ENCODE measurements around the gene CADPS2.

CADPS2 gene

GRCh38 chr7:122561326-122561725 is 324.9 kb downstream of the CADPS2 start:
- Histone ChIP-seq H3K27me3 (ENCODE audit: insufficient read depth, low read length) (no peaks in the 10 kb centered on the region), H3K27ac (ENCODE audit: low read depth, low read length) (no peak overlapping the region), H3K4me1 (ENCODE audit: insufficient read depth, low read length) (no peaks in the 10 kb centered on the region; the same call in 1 of the 2 replicates), H3K4me3 (ENCODE audit: low read length) (no peak overlapping the region), H3K9ac (ENCODE audit: low read depth, low read length) (no peak overlapping the region), H3K9me3 (ENCODE audit: insufficient read depth, low read depth, low read length) (no peaks in the 10 kb centered on the region), H3K36me3 (ENCODE audit: insufficient read depth, low read length) (no peaks in the 10 kb centered on the region)
- WGBS: no CpG with 5 or more reads among the region's 2 CpGs

- WGBS: 90% methylated on average over 7 of the region's 7 CpGs
- Histone ChIP-seq H3K9ac (ENCODE audit: low read depth, low read length) (no peak overlapping the region), H3K4me3 (ENCODE audit: low read length) (no peak overlapping the region), H3K27ac (ENCODE audit: low read depth, low read length) (no peak overlapping the region), H3K9me3 (ENCODE audit: insufficient read depth, low read depth, low read length) (no peaks in the 10 kb centered on the region), H3K36me3 (ENCODE audit: insufficient read depth, low read length) (no peaks in the 10 kb centered on the region), H3K4me1 (ENCODE audit: insufficient read depth, low read length) (no peaks in the 10 kb centered on the region; the same call in 1 of the 2 replicates), H3K27me3 (ENCODE audit: insufficient read depth, low read length) (no peaks in the 10 kb centered on the region)
Observed at GRCh38 chr7:122556873-122557542, 329.3 kb downstream of the CADPS2 start.

GRCh38 chr7:122556219-122556618 is 330.0 kb downstream of the CADPS2 start:
- H3K27ac ChIP-seq (ENCODE audit: low read depth, low read length): no peak overlapping the region
- H3K4me3 ChIP-seq (ENCODE audit: low read length): no peak overlapping the region
- no peaks in the 10 kb centered on the region for H3K9me3 ChIP-seq (ENCODE audit: insufficient read depth, low read depth, low read length)
- H3K36me3 ChIP-seq (ENCODE audit: insufficient read depth, low read length): no peaks in the 10 kb centered on the region
- no peaks in the 10 kb centered on the region for H3K27me3 ChIP-seq (ENCODE audit: insufficient read depth, low read length)
- H3K4me1 ChIP-seq (ENCODE audit: insufficient read depth, low read length): no peaks in the 10 kb centered on the region; the same call in 1 of the 2 replicates
- no peak overlapping the region for H3K9ac ChIP-seq (ENCODE audit: low read depth, low read length)

- Histone ChIP-seq H3K9me3 (ENCODE audit: insufficient read depth, low read depth, low read length) (no peaks in the 10 kb centered on the region), H3K27ac (ENCODE audit: low read depth, low read length) (no peak overlapping the region), H3K4me3 (ENCODE audit: low read length) (no peak overlapping the region), H3K4me1 (ENCODE audit: insufficient read depth, low read length) (no peaks in the 10 kb centered on the region; the same call in 1 of the 2 replicates), H3K36me3 (ENCODE audit: insufficient read depth, low read length) (no peaks in the 10 kb centered on the region), H3K9ac (ENCODE audit: low read depth, low read length) (no peak overlapping the region), H3K27me3 (ENCODE audit: insufficient read depth, low read length) (no peaks in the 10 kb centered on the region)
- WGBS: no CpG with 5 or more reads among the region's 1 CpG
Observed at GRCh38 chr7:122553761-122554160, 332.5 kb downstream of the CADPS2 start.

GRCh38 chr7:122552769-122553168 is 333.5 kb downstream of the CADPS2 start:
- Histone ChIP-seq H3K27me3 (ENCODE audit: insufficient read depth, low read length) (no peaks in the 10 kb centered on the region), H3K9me3 (ENCODE audit: insufficient read depth, low read depth, low read length) (no peaks in the 10 kb centered on the region), H3K9ac (ENCODE audit: low read depth, low read length) (no peak overlapping the region), H3K4me3 (ENCODE audit: low read length) (no peak overlapping the region), H3K4me1 (ENCODE audit: insufficient read depth, low read length) (no peaks in the 10 kb centered on the region; the same call in 1 of the 2 replicates), H3K27ac (ENCODE audit: low read depth, low read length) (no peak overlapping the region), H3K36me3 (ENCODE audit: insufficient read depth, low read length) (no peaks in the 10 kb centered on the region)

- WGBS: no CpG with 5 or more reads among the region's 1 CpG
- Histone ChIP-seq H3K36me3 (ENCODE audit: insufficient read depth, low read length) (no peaks in the 10 kb centered on the region), H3K4me1 (ENCODE audit: insufficient read depth, low read length) (no peaks in the 10 kb centered on the region), H3K9me3 (ENCODE audit: insufficient read depth, low read depth, low read length) (no peaks in the 10 kb centered on the region), H3K9ac (ENCODE audit: low read depth, low read length) (no peak overlapping the region), H3K27ac (ENCODE audit: low read depth, low read length) (no peak overlapping the region), H3K4me3 (ENCODE audit: low read length) (no peak overlapping the region), H3K27me3 (ENCODE audit: insufficient read depth, low read length) (no peaks in the 10 kb centered on the region)
Observed at GRCh38 chr7:122550545-122550944, 335.7 kb downstream of the CADPS2 start.

GRCh38 chr7:122549578-122549977 is 336.7 kb downstream of the CADPS2 start:
- Histone ChIP-seq H3K9me3 (ENCODE audit: insufficient read depth, low read depth, low read length) (no peaks in the 10 kb centered on the region), H3K4me3 (ENCODE audit: low read length) (no peak overlapping the region), H3K4me1 (ENCODE audit: insufficient read depth, low read length) (no peaks in the 10 kb centered on the region), H3K9ac (ENCODE audit: low read depth, low read length) (no peak overlapping the region), H3K27ac (ENCODE audit: low read depth, low read length) (no peak overlapping the region), H3K27me3 (ENCODE audit: insufficient read depth, low read length) (no peaks in the 10 kb centered on the region), H3K36me3 (ENCODE audit: insufficient read depth, low read length) (no peaks in the 10 kb centered on the region)
- WGBS: 97% methylated on average over 3 of the region's 5 CpGs

GRCh38 chr7:122546496-122546895 is 339.8 kb downstream of the CADPS2 start:
- 62% methylated on average over 2 of the region's 2 CpGs for WGBS
- no peak overlapping the region for H3K27ac ChIP-seq (ENCODE audit: low read depth, low read length)

GRCh38 chr7:122544463-122544862 is 341.8 kb downstream of the CADPS2 start:
- WGBS: 84% methylated on average over 2 of the region's 2 CpGs
- Histone ChIP-seq H3K36me3 (ENCODE audit: insufficient read depth, low read length) (no peaks in the 10 kb centered on the region), H3K4me1 (ENCODE audit: insufficient read depth, low read length) (no peaks in the 10 kb centered on the region), H3K4me3 (ENCODE audit: low read length) (no peak overlapping the region), H3K9me3 (ENCODE audit: insufficient read depth, low read depth, low read length) (no peaks in the 10 kb centered on the region), H3K9ac (ENCODE audit: low read depth, low read length) (no peak overlapping the region), H3K27me3 (ENCODE audit: insufficient read depth, low read length) (no peaks in the 10 kb centered on the region), H3K27ac (ENCODE audit: low read depth, low read length) (no peak overlapping the region)

More at GRCh38 chr7:122546496-122546895, 339.8 kb downstream of the CADPS2 start:
- H3K4me3 ChIP-seq (ENCODE audit: low read length): no peak overlapping the region
- no peaks in the 10 kb centered on the region for H3K36me3 ChIP-seq (ENCODE audit: insufficient read depth, low read length)
- H3K9me3 ChIP-seq (ENCODE audit: insufficient read depth, low read depth, low read length): no peaks in the 10 kb centered on the region
- H3K27me3 ChIP-seq (ENCODE audit: insufficient read depth, low read length): no peaks in the 10 kb centered on the region
- H3K9ac ChIP-seq (ENCODE audit: low read depth, low read length): no peak overlapping the region
- no peaks in the 10 kb centered on the region for H3K4me1 ChIP-seq (ENCODE audit: insufficient read depth, low read length)

- Histone ChIP-seq H3K36me3 (ENCODE audit: insufficient read depth, low read length) (no peaks in the 10 kb centered on the region), H3K4me1 (ENCODE audit: insufficient read depth, low read length) (no peaks in the 10 kb centered on the region), H3K27ac (ENCODE audit: low read depth, low read length) (no peak overlapping the region), H3K9ac (ENCODE audit: low read depth, low read length) (no peak overlapping the region), H3K9me3 (ENCODE audit: insufficient read depth, low read depth, low read length) (no peaks in the 10 kb centered on the region), H3K4me3 (ENCODE audit: low read length) (no peak overlapping the region), H3K27me3 (ENCODE audit: insufficient read depth, low read length) (no peaks in the 10 kb centered on the region)
- WGBS: 85% methylated on average over 2 of the region's 2 CpGs
Observed at GRCh38 chr7:122543891-122544290, 342.4 kb downstream of the CADPS2 start.

GRCh38 chr7:122543166-122543565 is 343.1 kb downstream of the CADPS2 start:
- Histone ChIP-seq H3K9ac (ENCODE audit: low read depth, low read length) (no peak overlapping the region), H3K27me3 (ENCODE audit: insufficient read depth, low read length) (no peaks in the 10 kb centered on the region), H3K4me3 (ENCODE audit: low read length) (no peak overlapping the region), H3K4me1 (ENCODE audit: insufficient read depth, low read length) (no peaks in the 10 kb centered on the region), H3K36me3 (ENCODE audit: insufficient read depth, low read length) (no peaks in the 10 kb centered on the region), H3K27ac (ENCODE audit: low read depth, low read length) (no peak overlapping the region), H3K9me3 (ENCODE audit: insufficient read depth, low read depth, low read length) (no peaks in the 10 kb centered on the region)

GRCh38 chr7:122535086-122535485 is 351.2 kb downstream of the CADPS2 start:
- Histone ChIP-seq H3K27ac (ENCODE audit: low read depth, low read length) (no peak overlapping the region), H3K9me3 (ENCODE audit: insufficient read depth, low read depth, low read length) (no peaks in the 10 kb centered on the region), H3K4me1 (ENCODE audit: insufficient read depth, low read length) (peaks cover 11% of the 10 kb centered on the region), H3K4me3 (ENCODE audit: low read length) (no peak overlapping the region), H3K27me3 (ENCODE audit: insufficient read depth, low read length) (no peaks in the 10 kb centered on the region), H3K36me3 (ENCODE audit: insufficient read depth, low read length) (no peaks in the 10 kb centered on the region), H3K9ac (ENCODE audit: low read depth, low read length) (no peak overlapping the region)
- WGBS: 90% methylated on average over 1 of the region's 1 CpG

Data from HUES64 (cell line).